ENCODE data around the gene C2orf78. TPM values are rescaled to one million over a fixed set of nuclear protein-coding genes. Genes with fewer than 3 reads are reported as not detected.

The C2orf78 gene
- total RNA-seq, 1 experiment from 2014 or later, result 0.39 TPM

DNA sequence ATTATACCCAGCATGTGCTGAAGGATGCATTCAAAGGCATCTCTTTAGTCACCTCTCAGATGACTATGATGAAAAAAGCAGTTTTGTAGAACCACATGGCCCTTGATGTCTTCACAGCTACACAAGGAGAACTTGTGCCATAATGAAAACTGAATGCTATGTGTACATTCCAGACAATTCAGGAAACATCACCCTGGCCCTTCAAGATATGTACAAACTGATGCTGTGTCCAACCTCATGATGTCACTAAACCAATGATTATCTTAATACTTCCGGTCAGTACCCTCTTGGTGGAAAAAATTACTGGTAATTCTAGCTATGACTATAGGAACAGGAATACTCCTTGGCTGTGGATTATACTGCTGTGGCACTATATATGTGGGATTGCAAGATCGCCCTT, 24.1 kb upstream of the C2orf78 start:
- Mint-ChIP-seq H3K4me1 (no peaks in the 10 kb centered on the region), H3K4me3 (no peak overlapping the region), H3K9me3 (peaks cover 12% of the 10 kb centered on the region), H3K27me3 (ENCODE audit: low read depth) (no peaks in the 10 kb centered on the region), H3K27ac (no peak overlapping the region), H3K36me3 (peaks cover 46% of the 10 kb centered on the region)
- ChIA-PET CTCF (no interaction called here), POLR2A (no interaction called here)
- TF ChIP-seq PRRX2 (CRISPR knock-in tag; IDR thresholded peaks at IDR 0.05) (no peak), ZNF138 (CRISPR knock-in tag; conservative IDR thresholded peaks at IDR 0.05) (no peak), SMAD3 (CRISPR knock-in tag; IDR thresholded peaks at IDR 0.05; ENCODE audit: borderline replicate concordance) (no peak)
- TF ChIP-seq, protein P1, sequence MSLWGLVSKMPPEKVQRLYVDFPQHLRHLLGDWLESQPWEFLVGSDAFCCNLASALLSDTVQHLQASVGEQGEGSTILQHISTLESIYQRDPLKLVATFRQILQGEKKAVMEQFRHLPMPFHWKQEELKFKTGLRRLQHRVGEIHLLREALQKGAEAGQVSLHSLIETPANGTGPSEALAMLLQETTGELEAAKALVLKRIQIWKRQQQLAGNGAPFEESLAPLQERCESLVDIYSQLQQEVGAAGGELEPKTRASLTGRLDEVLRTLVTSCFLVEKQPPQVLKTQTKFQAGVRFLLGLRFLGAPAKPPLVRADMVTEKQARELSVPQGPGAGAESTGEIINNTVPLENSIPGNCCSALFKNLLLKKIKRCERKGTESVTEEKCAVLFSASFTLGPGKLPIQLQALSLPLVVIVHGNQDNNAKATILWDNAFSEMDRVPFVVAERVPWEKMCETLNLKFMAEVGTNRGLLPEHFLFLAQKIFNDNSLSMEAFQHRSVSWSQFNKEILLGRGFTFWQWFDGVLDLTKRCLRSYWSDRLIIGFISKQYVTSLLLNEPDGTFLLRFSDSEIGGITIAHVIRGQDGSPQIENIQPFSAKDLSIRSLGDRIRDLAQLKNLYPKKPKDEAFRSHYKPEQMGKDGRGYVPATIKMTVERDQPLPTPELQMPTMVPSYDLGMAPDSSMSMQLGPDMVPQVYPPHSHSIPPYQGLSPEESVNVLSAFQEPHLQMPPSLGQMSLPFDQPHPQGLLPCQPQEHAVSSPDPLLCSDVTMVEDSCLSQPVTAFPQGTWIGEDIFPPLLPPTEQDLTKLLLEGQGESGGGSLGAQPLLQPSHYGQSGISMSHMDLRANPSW (CRISPR knock-in tag; conservative IDR thresholded peaks at IDR 0.05; ENCODE audit: low read depth), result no peak
- TF ChIP-seq, protein P2, sequence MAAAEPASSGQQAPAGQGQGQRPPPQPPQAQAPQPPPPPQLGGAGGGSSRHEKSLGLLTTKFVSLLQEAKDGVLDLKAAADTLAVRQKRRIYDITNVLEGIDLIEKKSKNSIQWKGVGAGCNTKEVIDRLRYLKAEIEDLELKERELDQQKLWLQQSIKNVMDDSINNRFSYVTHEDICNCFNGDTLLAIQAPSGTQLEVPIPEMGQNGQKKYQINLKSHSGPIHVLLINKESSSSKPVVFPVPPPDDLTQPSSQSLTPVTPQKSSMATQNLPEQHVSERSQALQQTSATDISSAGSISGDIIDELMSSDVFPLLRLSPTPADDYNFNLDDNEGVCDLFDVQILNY (CRISPR knock-in tag; IDR thresholded peaks at IDR 0.05), result no peak
- TF ChIP-seq, protein P3, sequence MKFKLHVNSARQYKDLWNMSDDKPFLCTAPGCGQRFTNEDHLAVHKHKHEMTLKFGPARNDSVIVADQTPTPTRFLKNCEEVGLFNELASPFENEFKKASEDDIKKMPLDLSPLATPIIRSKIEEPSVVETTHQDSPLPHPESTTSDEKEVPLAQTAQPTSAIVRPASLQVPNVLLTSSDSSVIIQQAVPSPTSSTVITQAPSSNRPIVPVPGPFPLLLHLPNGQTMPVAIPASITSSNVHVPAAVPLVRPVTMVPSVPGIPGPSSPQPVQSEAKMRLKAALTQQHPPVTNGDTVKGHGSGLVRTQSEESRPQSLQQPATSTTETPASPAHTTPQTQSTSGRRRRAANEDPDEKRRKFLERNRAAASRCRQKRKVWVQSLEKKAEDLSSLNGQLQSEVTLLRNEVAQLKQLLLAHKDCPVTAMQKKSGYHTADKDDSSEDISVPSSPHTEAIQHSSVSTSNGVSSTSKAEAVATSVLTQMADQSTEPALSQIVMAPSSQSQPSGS (CRISPR knock-in tag; IDR thresholded peaks at IDR 0.05; ENCODE audit: borderline replicate concordance, low read depth), result no peak
- TF ChIP-seq, protein P4, sequence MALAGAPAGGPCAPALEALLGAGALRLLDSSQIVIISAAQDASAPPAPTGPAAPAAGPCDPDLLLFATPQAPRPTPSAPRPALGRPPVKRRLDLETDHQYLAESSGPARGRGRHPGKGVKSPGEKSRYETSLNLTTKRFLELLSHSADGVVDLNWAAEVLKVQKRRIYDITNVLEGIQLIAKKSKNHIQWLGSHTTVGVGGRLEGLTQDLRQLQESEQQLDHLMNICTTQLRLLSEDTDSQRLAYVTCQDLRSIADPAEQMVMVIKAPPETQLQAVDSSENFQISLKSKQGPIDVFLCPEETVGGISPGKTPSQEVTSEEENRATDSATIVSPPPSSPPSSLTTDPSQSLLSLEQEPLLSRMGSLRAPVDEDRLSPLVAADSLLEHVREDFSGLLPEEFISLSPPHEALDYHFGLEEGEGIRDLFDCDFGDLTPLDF (CRISPR knock-in tag; IDR thresholded peaks at IDR 0.05), result no peak
- TF ChIP-seq, protein P5, sequence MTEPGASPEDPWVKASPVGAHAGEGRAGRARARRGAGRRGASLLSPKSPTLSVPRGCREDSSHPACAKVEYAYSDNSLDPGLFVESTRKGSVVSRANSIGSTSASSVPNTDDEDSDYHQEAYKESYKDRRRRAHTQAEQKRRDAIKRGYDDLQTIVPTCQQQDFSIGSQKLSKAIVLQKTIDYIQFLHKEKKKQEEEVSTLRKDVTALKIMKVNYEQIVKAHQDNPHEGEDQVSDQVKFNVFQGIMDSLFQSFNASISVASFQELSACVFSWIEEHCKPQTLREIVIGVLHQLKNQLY (CRISPR knock-in tag; IDR thresholded peaks at IDR 0.05), result no peak
- ATAC-seq (no peak), DNase-seq (ENCODE audit: low spot score) (no peak)

DNA sequence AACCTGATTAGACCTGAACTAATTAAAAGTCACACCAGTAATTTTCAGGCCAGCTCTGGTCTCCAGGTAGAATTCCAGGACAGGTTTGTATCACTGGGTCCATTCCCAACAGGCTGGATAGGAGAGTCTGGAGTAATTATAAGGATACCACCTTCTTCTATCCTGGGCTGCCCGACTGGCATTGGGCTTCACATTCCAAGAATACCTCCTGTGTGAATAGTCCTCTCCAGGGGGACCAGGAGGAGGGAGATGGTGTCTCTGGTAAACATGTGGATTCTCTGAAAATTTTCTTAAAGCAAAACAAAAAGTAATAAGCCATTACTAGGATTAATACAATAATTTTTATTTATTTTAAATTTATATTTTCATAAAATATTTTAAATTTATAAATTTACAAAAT, 21.4 kb upstream of the C2orf78 start:
- TF ChIP-seq TCF7 (CRISPR knock-in tag; IDR thresholded peaks at IDR 0.05; ENCODE audit: low read depth) (no peak), HMGA2 (CRISPR knock-in tag; IDR thresholded peaks at IDR 0.05) (peak; percentile 61; the same call in 1 of the 2 replicates)
- TF ChIP-seq, protein P6, sequence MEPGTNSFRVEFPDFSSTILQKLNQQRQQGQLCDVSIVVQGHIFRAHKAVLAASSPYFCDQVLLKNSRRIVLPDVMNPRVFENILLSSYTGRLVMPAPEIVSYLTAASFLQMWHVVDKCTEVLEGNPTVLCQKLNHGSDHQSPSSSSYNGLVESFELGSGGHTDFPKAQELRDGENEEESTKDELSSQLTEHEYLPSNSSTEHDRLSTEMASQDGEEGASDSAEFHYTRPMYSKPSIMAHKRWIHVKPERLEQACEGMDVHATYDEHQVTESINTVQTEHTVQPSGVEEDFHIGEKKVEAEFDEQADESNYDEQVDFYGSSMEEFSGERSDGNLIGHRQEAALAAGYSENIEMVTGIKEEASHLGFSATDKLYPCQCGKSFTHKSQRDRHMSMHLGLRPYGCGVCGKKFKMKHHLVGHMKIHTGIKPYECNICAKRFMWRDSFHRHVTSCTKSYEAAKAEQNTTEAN (CRISPR knock-in tag; IDR thresholded peaks at IDR 0.05), result no peak
- ATAC-seq (no peak), DNase-seq (ENCODE audit: low spot score) (no peak)
- Mint-ChIP-seq H3K27ac (no peak overlapping the region), H3K9me3 (no peaks in the 10 kb centered on the region), H3K36me3 (peaks cover 43% of the 10 kb centered on the region), H3K4me1 (no peaks in the 10 kb centered on the region), H3K27me3 (ENCODE audit: low read depth) (no peaks in the 10 kb centered on the region), H3K4me3 (no peak overlapping the region)
- CTCF ChIA-PET, result no interaction called here
- POLR2A ChIA-PET, result no interaction called here

DNA sequence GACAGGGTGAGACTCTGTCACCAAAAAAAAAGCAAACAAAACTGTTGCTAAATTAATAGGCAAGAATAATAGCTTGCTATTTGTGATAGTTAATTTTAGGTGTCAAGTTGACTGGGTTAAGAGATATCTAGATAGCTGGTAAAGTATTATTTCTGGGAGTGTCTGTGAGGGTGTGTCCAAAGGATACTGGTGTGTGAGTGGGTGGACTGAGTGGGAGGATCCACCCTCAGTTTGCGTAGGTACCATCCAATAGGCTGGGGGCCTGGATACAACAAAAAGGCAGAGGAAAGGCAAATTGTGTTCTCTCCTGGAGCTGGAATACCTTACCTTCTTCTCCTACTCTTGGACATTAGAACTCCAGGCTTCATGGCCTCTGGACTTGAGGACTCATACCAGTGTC, 19.0 kb upstream of the C2orf78 start:
- H3K9me3 Mint-ChIP-seq, result no peaks in the 10 kb centered on the region
- H3K4me1 Mint-ChIP-seq, result no peaks in the 10 kb centered on the region
- H3K4me3 Mint-ChIP-seq, result no peak overlapping the region
- H3K27me3 Mint-ChIP-seq (ENCODE audit: low read depth), result no peaks in the 10 kb centered on the region
- DNase-seq (ENCODE audit: low spot score) (no peak), ATAC-seq (no peak)
- peaks cover 47% of the 10 kb centered on the region for H3K36me3 Mint-ChIP-seq
- H3K27ac Mint-ChIP-seq, result no peak overlapping the region
- CTCF ChIA-PET, result no interaction called here
- POLR2A ChIA-PET, result no interaction called here
- TF ChIP-seq ZNF396 (CRISPR knock-in tag; IDR thresholded peaks at IDR 0.05; ENCODE audit: borderline replicate concordance) (no peak), ZBTB21 (CRISPR knock-in tag; IDR thresholded peaks at IDR 0.05; ENCODE audit: borderline replicate concordance) (no peak), NR2C2 (CRISPR knock-in tag; IDR thresholded peaks at IDR 0.05) (no peak), JAZF1 (CRISPR knock-in tag; IDR thresholded peaks at IDR 0.05) (no peak), SMAD3 (CRISPR knock-in tag; IDR thresholded peaks at IDR 0.05; ENCODE audit: borderline replicate concordance) (no peak)
- TF ChIP-seq, protein P7, sequence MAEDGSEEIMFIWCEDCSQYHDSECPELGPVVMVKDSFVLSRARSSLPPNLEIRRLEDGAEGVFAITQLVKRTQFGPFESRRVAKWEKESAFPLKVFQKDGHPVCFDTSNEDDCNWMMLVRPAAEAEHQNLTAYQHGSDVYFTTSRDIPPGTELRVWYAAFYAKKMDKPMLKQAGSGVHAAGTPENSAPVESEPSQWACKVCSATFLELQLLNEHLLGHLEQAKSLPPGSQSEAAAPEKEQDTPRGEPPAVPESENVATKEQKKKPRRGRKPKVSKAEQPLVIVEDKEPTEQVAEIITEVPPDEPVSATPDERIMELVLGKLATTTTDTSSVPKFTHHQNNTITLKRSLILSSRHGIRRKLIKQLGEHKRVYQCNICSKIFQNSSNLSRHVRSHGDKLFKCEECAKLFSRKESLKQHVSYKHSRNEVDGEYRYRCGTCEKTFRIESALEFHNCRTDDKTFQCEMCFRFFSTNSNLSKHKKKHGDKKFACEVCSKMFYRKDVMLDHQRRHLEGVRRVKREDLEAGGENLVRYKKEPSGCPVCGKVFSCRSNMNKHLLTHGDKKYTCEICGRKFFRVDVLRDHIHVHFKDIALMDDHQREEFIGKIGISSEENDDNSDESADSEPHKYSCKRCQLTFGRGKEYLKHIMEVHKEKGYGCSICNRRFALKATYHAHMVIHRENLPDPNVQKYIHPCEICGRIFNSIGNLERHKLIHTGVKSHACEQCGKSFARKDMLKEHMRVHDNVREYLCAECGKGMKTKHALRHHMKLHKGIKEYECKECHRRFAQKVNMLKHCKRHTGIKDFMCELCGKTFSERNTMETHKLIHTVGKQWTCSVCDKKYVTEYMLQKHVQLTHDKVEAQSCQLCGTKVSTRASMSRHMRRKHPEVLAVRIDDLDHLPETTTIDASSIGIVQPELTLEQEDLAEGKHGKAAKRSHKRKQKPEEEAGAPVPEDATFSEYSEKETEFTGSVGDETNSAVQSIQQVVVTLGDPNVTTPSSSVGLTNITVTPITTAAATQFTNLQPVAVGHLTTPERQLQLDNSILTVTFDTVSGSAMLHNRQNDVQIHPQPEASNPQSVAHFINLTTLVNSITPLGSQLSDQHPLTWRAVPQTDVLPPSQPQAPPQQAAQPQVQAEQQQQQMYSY (CRISPR knock-in tag; IDR thresholded peaks at IDR 0.05), result no peak
- TF ChIP-seq, protein P8, sequence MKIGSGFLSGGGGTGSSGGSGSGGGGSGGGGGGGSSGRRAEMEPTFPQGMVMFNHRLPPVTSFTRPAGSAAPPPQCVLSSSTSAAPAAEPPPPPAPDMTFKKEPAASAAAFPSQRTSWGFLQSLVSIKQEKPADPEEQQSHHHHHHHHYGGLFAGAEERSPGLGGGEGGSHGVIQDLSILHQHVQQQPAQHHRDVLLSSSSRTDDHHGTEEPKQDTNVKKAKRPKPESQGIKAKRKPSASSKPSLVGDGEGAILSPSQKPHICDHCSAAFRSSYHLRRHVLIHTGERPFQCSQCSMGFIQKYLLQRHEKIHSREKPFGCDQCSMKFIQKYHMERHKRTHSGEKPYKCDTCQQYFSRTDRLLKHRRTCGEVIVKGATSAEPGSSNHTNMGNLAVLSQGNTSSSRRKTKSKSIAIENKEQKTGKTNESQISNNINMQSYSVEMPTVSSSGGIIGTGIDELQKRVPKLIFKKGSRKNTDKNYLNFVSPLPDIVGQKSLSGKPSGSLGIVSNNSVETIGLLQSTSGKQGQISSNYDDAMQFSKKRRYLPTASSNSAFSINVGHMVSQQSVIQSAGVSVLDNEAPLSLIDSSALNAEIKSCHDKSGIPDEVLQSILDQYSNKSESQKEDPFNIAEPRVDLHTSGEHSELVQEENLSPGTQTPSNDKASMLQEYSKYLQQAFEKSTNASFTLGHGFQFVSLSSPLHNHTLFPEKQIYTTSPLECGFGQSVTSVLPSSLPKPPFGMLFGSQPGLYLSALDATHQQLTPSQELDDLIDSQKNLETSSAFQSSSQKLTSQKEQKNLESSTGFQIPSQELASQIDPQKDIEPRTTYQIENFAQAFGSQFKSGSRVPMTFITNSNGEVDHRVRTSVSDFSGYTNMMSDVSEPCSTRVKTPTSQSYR (CRISPR knock-in tag; IDR thresholded peaks at IDR 0.05), result no peak
